ENCODE measurements around the gene KIAA1217.

Gene KIAA1217

GRCh38 chr10:24571870-24572450 is 363.0 kb downstream of the KIAA1217 start:
- no peak overlapping the region for H3K9ac ChIP-seq (ENCODE audit: low read length)

GRCh38 chr10:24574161-24574560 is 365.2 kb downstream of the KIAA1217 start:
- H3K9me3 ChIP-seq (ENCODE audit: low read length) = no peaks in the 10 kb centered on the region
- H3K9ac ChIP-seq (ENCODE audit: low read length) = no peak overlapping the region
- H3K9me2 ChIP-seq (ENCODE audit: low read depth, low read length) = no peaks in the 10 kb centered on the region
- no peak overlapping the region for H3K4me2 ChIP-seq (ENCODE audit: low read length)
- H2AFZ ChIP-seq (ENCODE audit: low read length) = no peak overlapping the region
- no peaks in the 10 kb centered on the region; the same call in 1 of the 2 replicates for H3K27me3 ChIP-seq (ENCODE audit: insufficient read depth, low read length)
- H3K4me1 ChIP-seq (ENCODE audit: insufficient read depth, low read length, severe bottlenecking) = no peaks in the 10 kb centered on the region
- no peaks in the 10 kb centered on the region for H3F3A ChIP-seq (ENCODE audit: insufficient read depth, low read length)
- no peak overlapping the region for H3K4me3 ChIP-seq (ENCODE audit: low read depth, low read length, poor library complexity, severe bottlenecking)
- no peaks in the 10 kb centered on the region for H3K36me3 ChIP-seq (ENCODE audit: insufficient read depth, low read length)
- no peaks in the 10 kb centered on the region for H3K79me2 ChIP-seq (ENCODE audit: insufficient read depth, low read length)
- H4K20me1 ChIP-seq (ENCODE audit: insufficient read depth, low read length) = no peaks in the 10 kb centered on the region
- no peak overlapping the region for H3K27ac ChIP-seq (ENCODE audit: low read depth, low read length, poor library complexity, severe bottlenecking)
- no peak for TF ChIP-seq CTCF (IDR thresholded peaks at IDR 0.05; ENCODE audit: low read length)
- TF ChIP-seq EZH2 (IDR thresholded peaks at IDR 0.05; ENCODE audit: borderline replicate concordance, low read length) = no peak

More at GRCh38 chr10:24571870-24572450, 363.0 kb downstream of the KIAA1217 start:
- Histone ChIP-seq H3K4me2 (ENCODE audit: low read length) (no peak overlapping the region), H3K9me3 (ENCODE audit: low read length) (no peaks in the 10 kb centered on the region), H3K27ac (ENCODE audit: low read depth, low read length, poor library complexity, severe bottlenecking) (no peak overlapping the region), H2AFZ (ENCODE audit: low read length) (no peak overlapping the region), H3F3A (ENCODE audit: insufficient read depth, low read length) (no peaks in the 10 kb centered on the region), H3K79me2 (ENCODE audit: insufficient read depth, low read length) (no peaks in the 10 kb centered on the region), H3K27me3 (ENCODE audit: insufficient read depth, low read length) (no peaks in the 10 kb centered on the region; the same call in 1 of the 2 replicates), H3K36me3 (ENCODE audit: insufficient read depth, low read length) (no peaks in the 10 kb centered on the region), H3K4me3 (ENCODE audit: low read depth, low read length, poor library complexity, severe bottlenecking) (no peak overlapping the region), H3K4me1 (ENCODE audit: insufficient read depth, low read length, severe bottlenecking) (no peaks in the 10 kb centered on the region), H4K20me1 (ENCODE audit: insufficient read depth, low read length) (no peaks in the 10 kb centered on the region), H3K9me2 (ENCODE audit: low read depth, low read length) (no peaks in the 10 kb centered on the region)
- TF ChIP-seq CTCF (IDR thresholded peaks at IDR 0.05; ENCODE audit: low read length) (no peak), EZH2 (IDR thresholded peaks at IDR 0.05; ENCODE audit: borderline replicate concordance, low read length) (no peak)

GRCh38 chr10:24574578-24575155 is 365.7 kb downstream of the KIAA1217 start:
- H2AFZ ChIP-seq (ENCODE audit: low read length) = no peak overlapping the region
- H3K4me2 ChIP-seq (ENCODE audit: low read length) = no peak overlapping the region
- TF ChIP-seq EZH2 (IDR thresholded peaks at IDR 0.05; ENCODE audit: borderline replicate concordance, low read length) (no peak), CTCF (IDR thresholded peaks at IDR 0.05; ENCODE audit: low read length) (no peak)

More at GRCh38 chr10:24574578-24575155, 365.7 kb downstream of the KIAA1217 start:
- Histone ChIP-seq H3F3A (ENCODE audit: insufficient read depth, low read length) (no peaks in the 10 kb centered on the region), H3K36me3 (ENCODE audit: insufficient read depth, low read length) (no peaks in the 10 kb centered on the region), H3K9me3 (ENCODE audit: low read length) (no peaks in the 10 kb centered on the region), H3K4me1 (ENCODE audit: insufficient read depth, low read length, severe bottlenecking) (no peaks in the 10 kb centered on the region), H3K27me3 (ENCODE audit: insufficient read depth, low read length) (no peaks in the 10 kb centered on the region; the same call in 1 of the 2 replicates), H3K79me2 (ENCODE audit: insufficient read depth, low read length) (no peaks in the 10 kb centered on the region), H3K9me2 (ENCODE audit: low read depth, low read length) (no peaks in the 10 kb centered on the region), H3K4me3 (ENCODE audit: low read depth, low read length, poor library complexity, severe bottlenecking) (no peak overlapping the region), H3K9ac (ENCODE audit: low read length) (no peak overlapping the region), H3K27ac (ENCODE audit: low read depth, low read length, poor library complexity, severe bottlenecking) (no peak overlapping the region), H4K20me1 (ENCODE audit: insufficient read depth, low read length) (no peaks in the 10 kb centered on the region)
